Measurements from ENCODE around the gene CRYGS. TPM values are rescaled to one million over a fixed set of nuclear protein-coding genes. Genes with fewer than 3 reads are reported as not detected.

Gene CRYGS
- total and polyA plus RNA-seq, 9 of the 15 experiments (the other 6 are each of a cell fraction or from before 2014, with no cell fraction given): 1.5 to 3.8 (median 2.0) TPM

GRCh38 chr3:186540221-186540834 lies 3.9 kb downstream of the CRYGS start (continued):
- TF ChIP-seq HSF4 (CRISPR knock-in tag; IDR thresholded peaks at IDR 0.05; ENCODE audit: borderline replicate concordance): no peak
- 0 out of 4 replicates have a peak, but pooled peaks of 1 of the 2 experiments have one; percentile 17 for TF ChIP-seq MAZ (CRISPR knock-in tag; conservative IDR thresholded peaks at IDR 0.05 in 1 of 2, IDR thresholded peaks at IDR 0.05 in 1 of 2)
- no peak for TF ChIP-seq STAT5B (CRISPR knock-in tag; IDR thresholded peaks at IDR 0.05)
- no peak for TF ChIP-seq ZNF354B (CRISPR knock-in tag; IDR thresholded peaks at IDR 0.05)
- TF ChIP-seq TARDBP (IDR thresholded peaks at IDR 0.05): no peak
- TF ChIP-seq FOXK2 (conservative IDR thresholded peaks at IDR 0.05 in 1 of 2, IDR thresholded peaks at IDR 0.05 in 1 of 2; ENCODE audit: low read depth in 2 of 2): no peak
- peak; percentile 32; the same call in 1 of the 2 replicates for TF ChIP-seq ARID2 (IDR thresholded peaks at IDR 0.05)
- 0 out of 2 replicates have a peak, but pooled peaks have one; percentile 21 for TF ChIP-seq NFE2 (IDR thresholded peaks at IDR 0.05; ENCODE audit: low read depth)
- no peak; the same call in 1 of the 2 replicates for TF ChIP-seq ESRRA (IDR thresholded peaks at IDR 0.05; ENCODE audit: borderline replicate concordance, low read depth)
- no peak for TF ChIP-seq CREB1 (IDR thresholded peaks at IDR 0.05)
- TF ChIP-seq CREB1 (CRISPR knock-in tag; IDR thresholded peaks at IDR 0.05): no peak
- no peak for TF ChIP-seq TCFL5 (CRISPR knock-in tag; conservative IDR thresholded peaks at IDR 0.05)
- no peak for TF ChIP-seq TAF1 (IDR thresholded peaks at IDR 0.05; ENCODE audit: control insufficient read depth, extremely low read depth, insufficient read depth, low read length, severe bottlenecking)
- TF ChIP-seq JUND (IDR thresholded peaks at IDR 0.05; ENCODE audit: borderline replicate concordance, low read depth, low read length): peak; percentile 73
- TF ChIP-seq JUND (tag; IDR thresholded peaks at IDR 0.05; ENCODE audit: borderline replicate concordance, low read depth, low read length): peak; percentile 53; the same call in 2 of the 3 replicates
- no peak for TF ChIP-seq FOXM1 (IDR thresholded peaks at IDR 0.05; ENCODE audit: low read depth)
- TF ChIP-seq FOXM1 (CRISPR knock-in tag; IDR thresholded peaks at IDR 0.05; ENCODE audit: low read depth): no peak
- no peak for TF ChIP-seq PTBP1 (IDR thresholded peaks at IDR 0.05; ENCODE audit: low read depth, low read length)
- TF ChIP-seq MIER1 (IDR thresholded peaks at IDR 0.05; ENCODE audit: low read depth): no peak
- TF ChIP-seq CTCF (IDR thresholded peaks at IDR 0.05 in 2 of 3, conservative IDR thresholded peaks at IDR 0.05 in 1 of 3; ENCODE audit: insufficient read depth in 2 of 3, low read depth in 1 of 3, low read length in 3 of 3): peak; percentile 63 to 90 (median 78)
- no peak for TF ChIP-seq ZNF445 (CRISPR knock-in tag; IDR thresholded peaks at IDR 0.05; ENCODE audit: low read depth)
- peak in 1 of 2 experiments; percentile 34; a peak in 1 of 4 replicates for TF ChIP-seq ARNT (IDR thresholded peaks at IDR 0.05)
- no peak for TF ChIP-seq TCF3 (CRISPR knock-in tag; IDR thresholded peaks at IDR 0.05)
- no peak for TF ChIP-seq TEAD1 (CRISPR knock-in tag; IDR thresholded peaks at IDR 0.05)
- TF ChIP-seq ETS2 (tag; IDR thresholded peaks at IDR 0.05; ENCODE audit: borderline replicate concordance, poor library complexity, severe bottlenecking): no peak
